ENCODE data around the gene METTL25.

Gene METTL25

DNA sequence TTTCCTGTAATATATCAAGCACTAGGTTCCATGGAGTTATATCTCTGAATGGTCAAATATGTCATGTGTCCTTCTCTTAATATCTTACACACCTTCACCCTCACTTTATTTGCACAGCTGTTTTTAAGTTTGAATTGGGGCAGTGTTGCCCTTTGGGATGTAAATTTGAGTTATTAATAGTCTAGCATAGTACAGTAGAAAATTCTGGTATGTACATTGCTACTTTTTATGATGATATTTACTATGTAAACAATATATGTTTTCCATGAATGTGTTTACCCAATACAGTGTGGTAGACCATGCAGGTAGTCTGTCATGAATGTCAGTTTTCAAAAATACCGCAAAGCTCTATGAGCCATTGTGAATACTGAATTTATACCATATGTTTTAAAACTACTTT is 50.5 kb downstream of the METTL25 start:
- DNase-seq: no peak

GRCh38 chr12:82411546-82412230 is 53.4 kb downstream of the METTL25 start:
- no peak for DNase-seq

DNA sequence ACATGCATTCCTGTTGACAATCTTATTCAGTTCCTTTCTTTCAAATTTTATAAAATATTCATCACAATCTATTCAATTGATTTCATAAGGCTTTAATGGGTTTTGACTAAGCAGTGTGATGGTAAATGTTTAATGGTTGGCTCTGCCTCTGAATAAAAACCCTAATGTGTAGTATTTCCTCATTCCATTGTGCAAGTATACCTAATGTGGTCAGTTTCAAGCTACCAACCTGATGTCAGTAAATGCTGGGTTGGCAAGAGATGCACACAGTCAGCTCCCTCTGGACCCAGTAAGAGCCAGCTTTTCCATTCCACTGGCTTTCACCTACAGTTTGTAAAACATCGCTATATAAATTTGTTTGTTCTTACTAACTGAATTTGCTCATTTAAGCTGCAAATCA is 53.9 kb downstream of the METTL25 start:
- DNase-seq: no peak

- no peak for DNase-seq
Observed at GRCh38 chr12:82414044-82414443, 55.7 kb downstream of the METTL25 start.

- no peak for DNase-seq
Observed at GRCh38 chr12:82414926-82415325, 56.6 kb downstream of the METTL25 start.

GRCh38 chr12:82415402-82415801 is 57.1 kb downstream of the METTL25 start:
- DNase-seq: no peak

GRCh38 chr12:82425241-82425640 is 66.9 kb downstream of the METTL25 start:
- DNase-seq: no peak

- no peak for DNase-seq
Observed at GRCh38 chr12:82426081-82426480, 67.8 kb downstream of the METTL25 start.

DNA sequence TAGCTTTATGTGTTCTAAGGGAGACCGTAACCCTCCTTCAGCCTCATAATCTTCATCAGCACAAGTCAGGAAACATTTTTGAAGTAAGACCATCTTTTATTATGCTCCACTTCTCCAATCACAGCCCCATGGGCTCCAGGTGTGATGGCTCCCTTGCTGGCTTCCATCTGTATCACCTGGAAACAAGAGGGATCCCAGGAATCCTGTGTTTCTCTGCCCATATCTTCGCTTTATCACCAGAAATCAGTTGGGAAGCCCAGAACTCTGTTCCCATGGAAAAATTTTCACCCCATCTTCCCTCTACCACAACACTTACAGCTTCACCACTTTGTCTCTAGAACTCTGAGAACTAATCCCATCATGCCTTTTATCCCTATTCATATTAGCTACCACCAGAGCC is 68.3 kb downstream of the METTL25 start:
- no peak for DNase-seq

DNA sequence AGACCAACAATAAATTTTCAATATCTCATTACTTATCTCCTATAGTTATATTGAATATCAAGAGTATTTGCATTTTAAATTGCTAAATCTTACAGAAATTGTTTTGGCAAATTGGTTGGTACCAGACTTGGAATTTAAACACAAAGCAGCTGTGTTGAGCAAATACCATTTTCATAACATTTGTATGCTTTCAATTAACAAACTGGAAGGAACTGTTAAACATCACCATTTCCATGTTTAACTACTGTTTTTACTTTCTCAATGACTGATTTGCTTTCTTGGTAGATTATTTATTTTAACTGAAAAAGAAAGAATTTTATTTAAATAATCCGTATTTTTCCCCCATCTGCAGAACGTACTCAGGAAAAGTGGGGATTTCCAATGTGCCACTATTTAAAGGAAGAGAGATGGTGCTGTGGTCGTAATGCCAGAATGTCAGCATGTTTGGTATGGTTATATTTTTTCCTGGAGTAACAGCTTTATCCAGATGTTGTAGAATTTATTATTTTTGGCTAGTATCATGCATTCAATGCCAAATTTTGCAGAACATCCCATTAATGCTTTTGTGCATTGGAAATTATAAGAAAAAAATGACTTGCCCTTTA is 72.3 kb downstream of the METTL25 start:
- no peak for DNase-seq

GRCh38 chr12:82434392-82434911 is 76.1 kb downstream of the METTL25 start:
- no peak for DNase-seq

GRCh38 chr12:82436354-82436753 is 78.0 kb downstream of the METTL25 start:
- no peak for DNase-seq

DNA sequence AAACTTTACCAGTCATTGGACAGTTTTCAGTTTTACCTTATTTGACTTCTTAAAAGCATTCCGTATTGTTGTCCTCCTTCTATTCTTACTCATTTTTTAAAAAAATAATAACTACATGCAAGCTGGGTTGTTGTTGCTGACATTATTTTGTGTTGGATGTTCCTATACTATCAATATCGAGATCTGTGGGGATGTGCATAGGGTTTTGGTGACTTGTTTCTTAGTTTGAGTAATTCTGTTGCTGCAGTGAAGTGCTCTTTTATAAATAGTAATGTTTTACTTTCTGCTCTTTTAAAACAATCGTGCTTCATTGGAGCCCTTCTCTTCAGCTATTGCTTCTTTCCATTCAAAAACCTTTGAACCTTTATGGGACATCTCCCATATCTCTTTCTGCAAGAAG is 79.4 kb downstream of the METTL25 start:
- DNase-seq: no peak

DNA sequence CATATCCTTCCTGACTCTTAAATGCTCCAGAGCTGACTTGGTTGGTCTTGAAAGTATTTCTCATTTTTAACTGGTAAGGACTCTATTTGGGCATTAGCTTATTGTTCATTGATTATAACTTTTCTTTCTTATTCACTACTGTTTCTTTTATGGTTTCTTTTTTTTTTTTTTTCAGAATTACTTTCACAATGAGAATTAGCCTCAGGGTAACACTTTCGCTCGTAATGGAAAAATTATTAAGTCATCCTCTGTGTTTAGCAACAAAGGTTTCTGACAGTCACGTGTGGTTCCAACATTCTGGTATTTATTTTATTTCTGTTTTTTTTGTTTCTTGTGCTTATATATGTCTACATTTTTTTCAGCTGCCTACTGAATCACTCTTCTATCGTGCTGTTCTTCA is 80.0 kb downstream of the METTL25 start:
- DNase-seq: no peak

- DNase-seq: no peak
Observed at GRCh38 chr12:82440885-82441284, 82.6 kb downstream of the METTL25 start.

DNA sequence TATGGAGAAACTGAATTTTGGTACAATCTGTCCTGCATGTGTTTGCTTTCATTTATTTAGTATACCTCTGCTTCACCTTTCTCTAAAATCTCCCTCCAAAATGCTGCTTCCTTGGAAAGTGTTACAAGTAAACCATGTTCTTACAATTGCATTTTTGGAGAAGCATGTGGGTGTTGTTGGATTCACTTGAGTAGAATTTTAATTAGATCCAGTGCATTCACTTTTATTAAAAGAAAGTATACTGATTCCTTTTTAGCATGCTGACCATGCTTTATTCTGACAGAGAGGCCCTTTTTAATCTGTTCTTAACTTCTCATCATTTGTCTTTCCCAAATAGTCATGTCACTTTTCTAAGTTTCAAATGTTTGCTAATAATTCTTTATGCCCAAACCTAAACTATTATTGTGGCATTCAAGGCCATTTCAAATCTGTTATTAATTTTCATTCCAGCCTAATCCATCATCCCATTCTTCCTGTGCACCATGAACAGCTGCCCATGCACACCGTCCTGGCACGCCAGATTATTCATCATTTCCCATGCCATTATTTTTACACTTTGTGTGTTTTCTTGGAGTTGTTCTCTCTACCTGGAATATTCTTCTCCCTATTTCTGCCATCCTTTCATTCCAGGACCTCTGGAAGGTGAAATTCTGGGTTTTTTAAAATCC is 90.7 kb downstream of the METTL25 start:
- no peak for DNase-seq

GRCh38 chr12:82456633-82457032 is 98.3 kb downstream of the METTL25 start:
- DNase-seq: no peak

DNA sequence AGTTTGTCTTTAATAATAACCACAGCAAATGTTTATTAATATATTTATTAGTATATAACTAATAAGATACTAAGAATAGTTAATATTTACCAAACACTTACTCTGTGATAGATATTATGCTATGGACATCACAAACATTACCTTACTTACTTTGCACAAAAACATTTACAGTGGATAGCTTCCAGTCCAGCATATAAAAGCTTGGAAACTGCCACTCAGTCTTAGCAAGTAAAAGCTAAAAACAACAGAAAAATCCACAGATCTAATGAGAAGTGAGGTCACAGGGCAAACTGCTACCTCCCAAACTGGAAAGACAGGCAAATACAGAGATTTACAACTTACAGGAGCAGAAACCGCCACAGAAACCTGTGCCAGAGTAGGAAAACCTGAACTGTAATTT is 99.8 kb downstream of the METTL25 start:
- no peak for DNase-seq

DNA sequence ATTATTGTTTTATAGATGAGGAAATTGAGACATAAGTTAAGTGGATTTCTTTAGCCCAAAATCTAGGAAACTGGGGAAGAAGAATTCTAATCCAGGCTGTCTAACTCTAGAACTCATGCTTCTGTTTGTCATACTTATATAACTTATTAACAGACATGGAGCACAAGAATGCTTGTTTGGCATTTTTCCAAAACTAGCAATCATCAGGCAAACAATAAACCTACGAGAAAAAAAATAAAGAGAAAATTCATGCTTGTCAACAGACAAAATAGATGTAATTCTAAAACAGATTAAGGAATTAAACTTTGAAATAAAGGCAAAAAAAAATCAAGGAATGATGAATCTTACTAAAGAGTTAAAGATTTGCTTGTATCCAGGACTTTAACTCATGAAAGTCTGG is 103.1 kb downstream of the METTL25 start:
- no peak for DNase-seq

- no peak for DNase-seq
Observed at GRCh38 chr12:82461836-82462235, 103.5 kb downstream of the METTL25 start.

DNA sequence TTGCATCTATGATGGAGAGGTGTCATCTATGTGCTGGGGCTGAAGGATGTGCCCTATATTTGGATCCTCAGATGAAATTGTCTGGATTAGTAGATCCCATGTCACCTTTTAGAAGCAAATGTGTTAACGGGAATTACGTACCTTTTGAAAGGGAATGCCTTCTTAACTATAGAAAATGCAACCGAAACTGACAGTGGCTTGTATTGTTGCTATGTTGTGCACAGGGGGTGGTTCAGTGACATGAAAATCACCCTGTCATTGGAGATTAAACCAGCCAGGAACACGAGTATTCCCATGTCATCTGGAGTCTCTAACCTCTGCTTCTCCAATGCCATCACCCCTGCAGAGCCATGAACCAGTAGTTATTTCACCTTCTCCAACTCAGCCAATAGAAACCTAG is 110.2 kb downstream of the METTL25 start:
- DNase-seq: no peak

DNA sequence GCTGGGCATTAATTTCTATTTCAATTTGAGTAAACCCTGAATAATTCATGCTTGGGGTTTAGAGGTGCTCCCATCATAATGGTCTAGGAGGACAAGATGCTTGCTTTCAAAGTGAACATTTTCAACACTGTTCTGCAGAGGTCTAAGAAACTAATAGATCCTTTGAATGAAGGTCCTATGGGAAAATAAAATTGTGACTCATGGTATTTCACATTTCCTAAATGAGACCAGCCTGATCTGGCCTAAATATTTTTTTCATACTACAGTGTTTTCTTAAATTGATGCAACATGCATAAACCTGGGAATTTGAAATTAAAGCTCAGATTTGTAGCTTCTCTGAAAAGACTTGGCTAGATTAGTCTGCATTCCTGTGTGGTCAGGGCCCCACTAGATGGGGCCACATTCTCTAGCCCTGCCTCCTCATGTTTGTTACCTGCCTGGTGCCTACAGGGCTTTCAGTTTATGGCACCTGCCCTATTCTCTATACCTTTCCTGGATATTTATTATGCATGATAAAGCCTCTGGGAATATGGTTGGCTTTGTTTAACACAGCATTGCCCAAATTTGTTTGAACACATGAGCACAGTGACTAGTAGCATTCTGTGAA is 112.7 kb downstream of the METTL25 start:
- DNase-seq: no peak

GRCh38 chr12:82473111-82473754 is 114.9 kb downstream of the METTL25 start:
- DNase-seq: no peak
